Medulla oblongata (tissue), 1 donor: ENCODE measurements around the gene OS9.
A peak's percentile ranks its signal among the peaks of the same experiment; 100 is the strongest.

Experiments
- DNase-seq: peaks from one replicate; pipeline ENCODE4 v3.0.0-alpha.2; 2015; ENCODE audit errors: extremely low spot score

The OS9 gene

DNA sequence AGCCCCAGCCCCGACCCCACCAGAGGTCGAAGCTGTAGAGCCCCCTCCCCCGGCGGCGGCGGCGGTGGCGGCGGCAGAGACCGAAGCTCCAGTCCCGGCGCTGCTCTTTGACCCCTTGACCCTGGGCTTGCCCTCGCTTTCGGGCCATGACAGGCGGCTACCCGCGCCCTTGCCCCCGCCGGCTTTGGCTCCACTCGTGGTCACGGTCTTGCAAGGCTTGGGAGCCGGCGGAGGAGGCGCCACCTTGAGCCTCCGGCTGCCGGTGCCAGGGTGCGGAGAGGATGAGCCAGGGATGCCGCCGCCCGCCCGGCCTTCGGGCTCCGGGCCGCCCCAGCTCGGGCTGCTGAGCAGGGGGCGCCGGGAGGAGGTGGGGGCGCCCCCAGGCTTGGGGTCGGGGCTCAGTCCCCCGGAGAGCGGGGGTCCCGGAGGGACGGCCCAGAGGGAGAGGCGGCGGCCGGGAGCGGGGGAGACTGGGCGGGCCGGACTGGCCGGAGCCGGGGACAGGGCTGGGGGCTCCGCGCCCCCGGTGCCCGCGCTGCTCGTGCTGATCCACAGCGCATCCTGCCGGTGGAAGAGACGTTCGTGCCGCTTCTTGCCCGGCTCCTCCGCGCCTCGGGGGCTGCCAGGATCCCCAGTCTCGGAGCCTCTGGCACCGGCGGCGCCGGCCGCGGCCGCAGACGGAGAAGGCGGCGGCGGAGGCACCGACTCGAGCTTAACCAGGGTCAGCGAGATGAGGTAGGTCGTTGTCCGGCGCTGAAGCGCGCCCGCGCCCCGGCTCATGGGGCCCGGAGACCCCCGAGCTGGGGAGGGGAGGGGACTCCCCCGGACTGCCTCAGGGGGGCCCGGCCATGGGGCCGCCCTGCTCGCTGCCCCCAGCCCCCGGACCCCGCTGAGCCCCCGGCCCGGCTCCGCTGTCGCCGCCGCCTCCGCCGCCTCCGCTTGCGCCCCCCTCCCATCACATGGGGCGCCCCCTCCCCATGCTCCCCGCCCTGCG lies 43.8 kb downstream of the OS9 start:
- no peak for DNase-seq

DNA sequence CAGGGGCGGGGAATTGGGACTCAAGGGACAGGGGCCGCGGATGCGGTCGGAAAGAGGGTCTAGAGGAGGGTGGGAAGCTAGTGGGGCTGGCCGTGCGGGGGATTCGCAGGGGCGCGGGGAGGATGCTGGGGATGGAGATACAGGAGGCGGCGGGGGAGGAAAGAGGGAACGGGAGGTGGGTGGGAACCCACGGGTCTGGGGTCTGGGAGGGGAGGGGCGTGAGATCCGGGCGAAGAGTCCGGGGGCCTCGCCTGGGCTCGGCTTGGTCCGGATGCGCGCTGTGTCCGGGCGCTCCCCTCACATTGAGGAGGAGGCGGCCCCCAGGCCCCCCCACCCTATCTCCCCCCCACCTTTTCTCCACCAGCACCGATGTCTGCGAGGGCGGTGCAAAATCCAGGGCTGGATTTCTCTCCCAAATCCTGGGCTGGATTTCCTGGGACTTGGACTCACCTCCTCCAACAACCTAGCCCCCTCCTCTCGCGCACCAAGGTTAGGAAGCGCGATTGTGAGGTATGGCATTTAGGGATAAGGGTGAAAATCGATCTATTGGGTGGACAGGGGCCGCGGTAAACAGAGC lies 44.8 kb downstream of the OS9 start, which contains the start of gene AGAP2:
Gene AGAP2 (minus strand): TSS at position 82 of the 577 bp plus-strand sequence. CDS start 496 bp downstream, outside the sequence.
- DNase-seq = no peak

DNA sequence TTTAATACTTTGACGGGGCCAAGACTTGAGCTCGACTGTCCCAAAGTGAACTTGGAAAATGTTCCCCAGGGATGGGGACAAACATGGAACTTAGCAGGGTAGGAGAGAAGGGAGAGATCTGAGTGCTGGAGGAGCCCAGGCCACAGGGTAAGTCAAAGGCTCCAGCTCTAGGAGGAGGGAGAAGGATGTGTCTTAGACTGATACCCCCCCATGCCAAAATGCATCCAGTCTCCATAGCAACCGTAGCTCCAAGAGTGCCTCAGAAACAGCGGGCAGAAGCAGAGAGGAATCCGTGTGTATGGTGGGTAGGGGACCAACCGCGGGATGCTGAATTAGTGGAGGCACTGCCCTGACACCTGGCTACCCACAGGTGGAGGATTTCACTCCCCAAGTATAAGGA lies 45.5 kb downstream of the OS9 start:
- no peak for DNase-seq

DNA sequence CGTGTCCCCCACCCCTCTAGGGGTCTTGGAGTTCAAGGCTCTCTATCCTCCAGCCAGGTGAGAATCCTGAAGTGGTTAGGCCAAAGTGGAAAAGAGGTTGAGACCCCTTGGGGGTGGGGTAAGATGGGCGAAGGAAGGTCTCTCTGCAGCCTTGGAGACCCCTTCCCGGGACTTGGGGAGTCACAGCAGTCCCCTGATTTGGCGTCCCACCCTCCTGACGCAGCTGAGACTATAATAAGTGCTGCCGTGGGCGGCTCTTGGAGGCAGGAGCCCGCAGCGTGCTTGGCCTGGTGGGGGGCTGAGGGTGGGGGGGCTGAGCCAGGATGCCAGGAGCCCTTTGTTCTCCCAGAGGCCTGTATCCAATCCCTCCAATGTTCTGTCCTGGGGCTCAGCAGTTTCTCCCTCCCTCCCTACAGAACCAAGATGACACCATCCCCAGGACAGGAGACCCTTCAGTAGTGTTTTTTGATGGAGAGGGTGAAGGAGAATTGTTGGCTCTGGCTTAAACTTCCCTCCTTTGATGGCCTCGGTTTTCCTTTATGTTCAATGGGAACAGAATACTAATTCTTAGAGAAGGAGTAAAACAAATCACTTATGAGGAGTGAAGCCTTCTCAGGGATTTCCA lies 46.1 kb downstream of the OS9 start:
- DNase-seq = no peak

DNA sequence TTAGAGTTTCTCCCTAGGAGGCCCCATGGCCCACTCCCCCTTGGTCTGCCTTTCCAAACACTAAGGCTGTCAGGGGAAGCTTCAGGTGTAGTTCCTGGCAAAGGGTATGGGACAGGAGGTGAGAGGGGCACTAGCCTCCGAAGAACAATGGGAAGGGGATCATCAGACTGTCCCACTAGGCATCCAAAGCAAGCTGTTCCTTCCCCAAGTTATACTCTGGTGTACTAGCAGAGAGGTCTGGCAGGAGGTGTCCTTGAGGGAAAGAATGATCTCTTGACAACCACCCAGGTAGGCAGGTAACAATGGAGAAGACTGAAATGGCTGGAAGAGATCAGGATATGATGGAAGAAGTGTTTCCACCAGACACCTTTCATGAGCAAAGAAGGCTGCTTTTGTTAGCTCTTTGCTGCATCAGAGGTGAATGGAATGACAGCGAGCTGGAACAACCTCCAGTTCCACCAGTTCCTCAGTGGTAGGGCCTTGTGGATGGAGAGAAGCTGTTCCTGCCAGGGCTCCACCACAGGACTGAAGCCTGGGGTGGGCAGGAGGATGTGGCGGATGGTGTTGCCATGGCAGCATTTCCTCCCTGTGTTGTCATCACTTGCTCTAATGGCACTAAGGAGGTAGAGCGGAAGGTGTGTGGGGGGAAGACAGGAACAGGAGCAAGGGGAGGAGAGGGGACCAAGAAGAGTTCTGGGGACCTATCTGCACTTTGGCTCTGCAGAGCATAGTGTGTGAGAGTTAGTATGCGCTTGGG lies 46.9 kb downstream of the OS9 start:
- no peak for DNase-seq

DNA sequence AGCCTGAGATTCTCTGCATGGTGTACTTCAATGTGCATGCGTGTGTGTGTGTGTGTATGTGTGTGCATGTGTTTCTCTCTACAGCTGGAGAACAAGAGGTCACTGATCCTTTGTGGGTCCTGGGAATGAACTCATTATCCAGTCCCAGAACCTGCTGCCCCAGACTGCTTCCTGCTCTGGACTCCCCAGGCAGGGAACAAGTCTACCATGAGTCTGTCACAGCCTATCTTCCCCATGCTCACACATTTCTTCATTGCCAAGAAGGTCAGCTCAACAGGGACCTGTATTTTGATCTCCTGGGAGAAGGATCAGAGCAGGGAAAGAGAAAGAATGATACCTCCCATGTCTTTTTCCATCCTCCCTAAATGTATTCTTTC lies 47.5 kb downstream of the OS9 start:
- DNase-seq = no peak

DNA sequence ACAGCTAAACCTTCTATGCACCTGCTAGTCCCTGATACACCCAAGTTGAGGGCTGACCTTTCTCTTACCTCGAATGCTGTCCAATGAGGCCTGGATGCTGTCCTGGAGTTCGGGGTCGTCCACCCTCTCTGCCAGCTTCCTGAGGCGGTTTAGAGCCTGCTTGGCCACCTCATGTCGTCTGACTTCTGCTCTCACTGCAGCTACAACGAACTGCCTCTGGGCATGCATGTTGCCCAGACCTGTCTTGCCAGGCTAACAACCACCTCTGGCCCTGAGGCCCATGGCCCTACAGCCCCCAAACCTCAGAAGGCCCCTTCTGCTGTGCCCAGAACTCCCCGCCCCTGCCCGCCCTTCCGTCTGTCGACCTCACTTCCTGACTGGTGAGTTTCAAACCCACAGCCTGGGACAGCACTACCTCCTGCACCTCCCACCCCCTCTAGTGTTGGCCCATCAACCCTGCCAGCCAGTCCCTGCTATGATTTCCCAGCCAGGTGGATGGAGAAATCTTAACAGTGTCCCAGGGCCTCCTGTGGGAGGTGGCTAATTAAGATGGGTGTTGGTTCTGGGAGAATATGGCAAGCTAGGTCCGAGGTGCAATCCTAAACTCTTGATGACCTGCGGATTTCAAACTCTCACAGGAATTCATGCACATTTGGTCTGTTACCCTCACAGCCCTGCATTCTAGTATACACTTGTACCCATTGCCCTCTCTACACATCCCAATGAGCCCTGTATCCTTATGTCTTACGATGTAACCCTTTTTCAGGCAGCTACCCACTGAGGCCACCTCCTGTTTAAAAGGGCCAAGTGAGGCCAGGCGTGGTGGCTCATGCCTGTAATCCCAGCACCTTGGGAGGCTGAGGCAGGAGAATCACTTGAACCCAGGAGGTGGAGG lies 48.2 kb downstream of the OS9 start:
- no peak for DNase-seq

DNA sequence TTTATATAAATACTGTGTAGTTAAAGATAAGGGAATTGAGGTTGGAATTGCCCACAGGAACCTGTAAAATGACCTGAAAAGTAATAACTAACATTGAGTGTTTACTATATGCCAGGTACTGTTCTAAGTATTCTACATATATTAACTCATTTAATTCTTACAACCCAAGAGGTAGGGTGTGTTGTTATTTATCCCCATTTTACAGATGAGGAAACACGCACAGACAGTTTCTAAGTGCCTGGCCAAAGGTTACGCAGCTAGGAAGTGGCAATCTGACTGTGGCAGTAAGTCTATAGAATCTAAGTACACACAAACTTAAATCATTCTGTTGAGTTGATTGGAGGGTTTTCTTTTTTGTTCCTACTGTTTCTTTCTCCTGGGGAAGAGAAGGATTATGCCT lies 49.8 kb downstream of the OS9 start:
- DNase-seq = no peak

DNA sequence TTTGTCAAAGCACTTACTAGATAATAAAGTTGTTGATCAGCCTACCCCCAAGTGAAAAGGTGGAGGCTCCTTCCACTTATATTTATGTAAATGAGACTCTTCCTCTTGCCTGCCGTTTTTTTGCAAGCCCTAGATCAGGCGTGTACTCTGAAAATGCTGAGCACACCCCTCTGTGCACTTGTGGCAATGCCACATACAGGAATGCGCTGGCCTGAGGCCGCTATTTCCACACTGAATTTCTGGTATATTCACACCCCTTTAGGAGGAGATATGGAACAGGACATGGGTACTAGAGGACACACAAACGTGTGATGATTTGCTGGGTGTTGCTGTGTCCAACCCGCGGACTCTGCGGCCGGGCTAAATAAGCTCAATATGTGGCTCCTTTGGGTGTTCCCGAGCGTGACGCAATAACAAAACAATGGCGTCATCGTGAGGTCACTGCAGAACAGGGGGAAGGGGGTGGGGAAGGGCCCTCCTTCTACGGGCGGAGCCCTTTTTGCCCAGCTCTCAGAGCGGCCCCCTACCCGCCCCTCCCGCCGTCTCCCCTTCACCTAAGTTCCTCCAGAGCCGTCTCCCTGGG lies 50.4 kb downstream of the OS9 start:
- no peak for DNase-seq

DNA sequence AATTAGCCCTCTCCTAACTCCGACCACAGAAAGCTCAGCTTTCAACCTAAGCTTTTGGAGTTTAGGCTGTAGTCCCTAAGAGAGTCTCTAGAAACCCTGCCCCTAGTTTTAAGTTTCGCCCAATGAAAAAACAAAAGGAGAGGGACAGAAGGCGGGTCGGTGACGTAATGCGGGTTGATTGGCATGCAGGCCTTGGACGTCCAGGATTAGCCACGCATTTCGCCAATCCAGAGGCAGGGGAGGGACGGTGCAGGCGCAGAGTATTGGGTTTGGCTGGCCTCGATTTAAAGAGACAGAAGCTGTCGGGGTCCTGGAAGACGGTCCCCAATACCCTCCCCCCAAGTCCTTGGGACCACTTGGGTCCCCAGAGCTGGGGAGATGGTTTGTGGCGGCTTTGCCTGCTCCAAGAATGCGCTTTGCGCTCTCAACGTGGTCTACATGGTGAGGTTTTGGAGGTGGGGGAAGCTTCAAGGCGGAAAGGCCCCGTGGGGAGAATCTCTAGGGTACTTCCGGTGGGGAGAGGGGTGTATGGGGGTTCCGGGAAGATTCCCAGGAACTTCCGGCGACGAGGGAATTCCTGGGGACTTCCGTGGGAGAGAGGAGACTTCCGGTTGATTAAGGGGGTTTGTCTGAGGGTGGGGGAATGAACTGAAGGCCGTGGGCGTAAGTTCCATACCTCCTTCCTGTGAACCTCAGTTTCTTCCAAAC lies 51.0 kb downstream of the OS9 start, which contains the start of gene TSPAN31:
Gene TSPAN31 (plus strand): TSS at position 263 of the 708 bp plus-strand sequence. CDS start 116 bp downstream, at position 379.
- DNase-seq = peak; percentile 99

DNA sequence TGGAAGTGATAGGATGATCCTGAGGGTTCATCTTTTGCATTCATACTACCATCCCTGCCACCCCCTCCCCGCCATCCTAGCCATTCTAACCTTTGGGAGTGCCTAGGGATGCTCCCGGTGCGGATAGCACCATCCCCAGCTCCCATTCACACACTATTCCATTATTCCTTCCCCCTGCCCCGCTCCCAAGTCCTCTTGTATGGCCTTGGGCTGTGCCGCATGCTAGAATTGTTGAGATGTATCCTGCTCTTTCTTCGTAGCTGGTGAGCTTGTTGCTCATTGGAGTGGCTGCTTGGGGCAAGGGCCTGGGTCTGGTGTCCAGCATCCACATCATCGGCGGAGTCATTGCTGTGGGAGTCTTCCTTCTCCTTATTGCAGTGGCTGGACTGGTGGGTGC lies 51.6 kb downstream of the OS9 start:
- DNase-seq = no peak

DNA sequence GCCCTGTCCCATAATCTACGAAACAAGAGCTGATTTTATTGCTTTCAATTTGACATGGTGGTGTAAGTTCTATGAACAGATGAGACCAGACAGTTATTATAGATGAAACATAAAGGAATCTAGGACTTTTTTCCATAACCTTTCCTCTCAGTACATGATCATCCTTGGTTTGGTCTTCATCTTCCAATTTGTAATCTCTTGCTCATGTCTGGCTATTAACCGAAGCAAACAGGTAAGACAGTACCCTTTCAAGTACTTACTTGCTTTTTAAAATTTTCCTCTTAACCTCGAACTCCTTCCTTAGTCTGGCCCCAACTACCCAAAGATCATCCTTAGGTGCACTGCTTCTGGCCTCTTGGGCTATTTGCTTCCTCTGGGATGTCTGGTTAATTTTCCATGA lies 52.1 kb downstream of the OS9 start:
- DNase-seq = no peak

DNA sequence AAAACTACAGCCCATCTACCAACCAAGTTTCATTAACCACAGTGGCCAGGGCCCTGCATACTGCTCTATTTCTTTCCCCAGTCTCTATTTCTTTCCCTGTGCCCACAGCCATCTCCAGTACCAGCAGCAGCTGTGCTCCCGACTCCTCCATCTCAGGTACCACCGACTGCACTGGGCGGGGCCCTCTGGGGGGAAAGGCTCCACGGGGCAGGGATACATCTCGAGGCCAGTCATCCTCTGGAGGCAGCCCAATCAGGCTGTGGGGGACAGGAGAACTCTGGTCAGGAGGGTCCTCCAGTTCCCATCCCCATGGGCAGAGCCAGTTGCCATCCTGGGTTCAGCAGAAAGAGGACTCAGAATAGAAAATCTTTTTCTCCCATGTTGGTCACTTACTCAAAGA lies 55.1 kb downstream of the OS9 start:
- DNase-seq = no peak

DNA sequence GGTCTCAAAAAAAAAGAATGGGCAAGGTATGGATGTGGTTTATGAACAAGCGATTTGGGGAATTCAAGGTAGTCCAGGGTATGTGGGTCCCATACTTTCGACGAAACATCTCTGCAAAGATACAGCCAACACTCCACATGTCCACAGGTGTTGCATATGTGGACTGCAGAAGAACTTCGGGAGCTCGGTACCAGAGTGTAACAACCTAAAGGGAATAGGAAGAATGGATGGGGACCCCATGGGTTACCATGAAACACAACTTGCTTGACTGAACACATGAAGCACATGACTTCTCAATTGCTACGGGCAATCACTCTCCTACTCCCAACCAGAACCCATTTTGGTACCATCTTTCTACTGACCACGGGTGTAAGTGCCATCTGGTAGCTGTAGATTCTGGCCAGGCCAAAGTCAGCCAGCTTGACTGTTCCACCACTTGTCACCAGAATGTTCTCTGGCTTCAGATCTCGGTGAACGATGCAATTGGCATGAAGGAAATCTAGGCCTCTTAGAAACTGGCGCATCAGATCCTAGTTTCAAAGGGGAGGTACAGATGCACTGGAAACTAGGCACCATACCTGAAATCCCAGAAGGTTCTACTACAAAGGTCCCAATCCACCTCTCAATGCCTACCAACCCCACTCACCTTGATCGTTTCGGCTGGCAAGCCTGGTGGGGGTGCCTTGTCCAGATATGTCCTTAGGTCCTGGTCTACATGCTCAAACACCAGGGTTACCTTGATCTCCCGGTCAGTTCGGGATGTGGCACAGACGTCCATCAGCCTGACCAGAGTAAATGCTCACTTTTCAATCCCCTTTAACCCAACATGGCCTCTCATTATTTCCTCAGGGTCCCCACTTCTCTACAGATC lies 56.9 kb downstream of the OS9 start:
- no peak for DNase-seq

DNA sequence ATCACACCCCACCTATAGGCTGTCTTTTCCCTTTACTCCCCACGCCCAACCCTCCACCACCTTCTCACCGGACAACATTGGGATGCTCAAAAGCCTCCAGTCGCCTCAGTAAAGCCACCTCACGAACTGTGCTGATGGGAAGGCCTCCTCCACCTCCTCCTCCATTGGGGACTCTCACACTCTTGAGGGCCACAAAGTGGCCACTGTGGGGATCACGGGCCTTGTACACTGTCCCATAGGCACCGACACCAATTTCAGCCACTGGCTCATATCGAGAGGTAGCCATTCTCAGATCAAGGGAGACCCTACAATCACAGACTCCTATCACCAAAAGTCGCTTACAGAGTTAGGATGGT lies 57.5 kb downstream of the OS9 start:
- DNase-seq = peak; percentile 27

DNA sequence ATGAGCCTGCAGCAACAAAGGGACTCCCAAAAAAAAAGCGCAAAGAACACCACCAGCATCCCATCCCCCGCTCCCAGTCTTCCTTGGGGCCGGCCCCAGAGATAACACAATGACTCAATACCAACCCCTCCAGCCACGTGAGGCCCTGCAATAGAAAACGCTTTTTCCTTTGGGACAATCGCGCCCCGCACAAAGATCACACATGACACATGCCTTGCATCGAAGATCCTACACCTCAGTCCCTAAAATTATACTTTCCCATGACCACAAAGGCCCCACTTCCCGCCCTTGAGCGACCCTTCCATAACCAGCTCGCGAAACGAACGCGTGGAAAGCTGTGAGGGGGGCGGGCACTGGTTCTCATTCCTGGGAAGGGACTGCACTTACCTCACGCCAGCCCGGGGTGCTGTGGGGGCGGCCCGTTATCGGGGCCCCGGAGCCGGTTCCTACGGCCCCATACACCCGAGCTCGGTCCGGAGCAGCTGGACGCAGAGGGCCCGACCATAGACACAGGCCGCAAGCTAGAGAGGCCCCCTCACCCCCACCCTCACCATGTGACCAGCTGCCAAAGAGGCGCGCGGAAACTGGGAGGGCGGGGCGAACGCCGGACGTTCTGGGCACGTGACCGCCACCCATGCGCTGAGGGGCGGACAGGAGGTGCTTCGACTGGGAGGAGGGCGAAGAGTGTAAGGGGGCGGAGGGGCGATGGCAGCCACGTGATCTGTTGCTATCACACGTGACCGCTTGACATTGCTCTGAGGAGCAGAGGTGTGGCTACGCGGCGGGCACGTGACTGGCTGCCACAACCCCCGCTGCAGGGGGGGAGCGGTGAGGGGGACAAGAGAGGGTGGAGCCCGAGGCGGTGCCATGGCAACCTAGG lies 58.1 kb downstream of the OS9 start, which contains the start of gene CDK4:
Gene CDK4 (minus strand): TSS at position 523 of the 880 bp plus-strand sequence. CDS start 593 bp downstream, outside the sequence.
- peak; percentile 99 for DNase-seq

DNA sequence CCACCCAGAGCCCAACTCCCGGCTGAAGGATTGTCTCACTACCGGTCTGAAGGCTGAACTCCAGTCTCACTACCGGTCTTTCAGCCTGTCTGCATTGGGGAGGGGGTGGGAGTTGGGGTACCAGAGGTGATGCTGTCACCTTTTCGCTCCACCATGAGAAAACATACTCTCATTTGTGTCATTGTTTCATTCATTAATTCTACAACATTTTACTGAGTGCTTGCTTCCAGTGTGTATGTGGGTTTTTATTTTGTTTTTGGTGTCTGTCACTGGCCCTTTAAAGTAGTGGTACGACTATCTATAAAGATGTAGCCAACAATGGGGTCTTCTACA lies 58.7 kb downstream of the OS9 start:
- no peak for DNase-seq
